GM21526 (cell line): ENCODE results near the gene CDC42EP5.
"Not testable (repeated sequence)": the region's sequence is repeated elsewhere in the genome, so short reads cannot be mapped to it uniquely, and the experiment has no call there.

Source experiments
- ATAC-seq: cut with Tn5 transposase; IDR thresholded peaks from one replicate; pipeline ENCODE4 v1.9.1; 2021; ENCODE audit warnings: moderate library complexity; ENCODE audit not compliant: unreplicated experiment, low FRiP score

CDC42EP5 gene

DNA sequence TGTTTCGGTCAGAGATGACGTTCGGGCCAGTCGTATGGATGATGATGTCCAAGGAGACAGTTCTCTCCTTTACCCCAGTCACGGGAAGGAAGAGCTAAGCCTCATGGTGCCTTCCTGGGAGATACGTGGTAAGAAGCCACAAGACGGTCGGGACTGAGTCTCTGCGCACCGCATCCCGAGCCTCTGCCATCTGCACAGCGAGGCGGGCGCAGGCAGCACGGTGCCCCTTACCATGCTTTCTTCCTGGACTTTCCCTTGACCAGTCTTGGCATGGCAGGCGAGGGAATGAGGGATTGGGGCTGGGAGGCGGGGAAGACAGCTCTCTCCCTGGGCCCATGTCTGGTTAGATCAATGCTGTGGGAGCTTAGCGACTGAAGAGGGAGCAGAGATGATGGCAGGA is 19.5 kb upstream of the CDC42EP5 start:
- ATAC-seq, result no peak

DNA sequence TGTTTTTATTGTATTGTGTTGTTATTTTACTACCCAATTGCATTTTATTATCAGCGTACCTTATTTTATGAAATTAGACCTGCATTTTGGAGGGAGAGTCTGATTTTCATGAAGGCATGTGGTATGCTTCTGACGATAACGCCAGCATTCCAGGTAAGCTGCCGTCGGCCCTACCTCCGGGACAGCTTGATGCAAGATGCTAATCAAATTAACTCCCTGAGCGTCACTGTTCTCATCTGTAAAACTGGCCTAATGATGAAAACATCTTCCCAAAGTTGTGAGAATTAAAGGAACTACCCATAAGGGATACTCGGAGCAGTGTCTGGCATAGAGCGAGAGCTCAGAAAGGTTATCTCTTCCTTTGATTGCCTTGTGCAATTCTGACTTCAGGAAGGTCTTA is 16.7 kb upstream of the CDC42EP5 start:
- no peak for ATAC-seq

DNA sequence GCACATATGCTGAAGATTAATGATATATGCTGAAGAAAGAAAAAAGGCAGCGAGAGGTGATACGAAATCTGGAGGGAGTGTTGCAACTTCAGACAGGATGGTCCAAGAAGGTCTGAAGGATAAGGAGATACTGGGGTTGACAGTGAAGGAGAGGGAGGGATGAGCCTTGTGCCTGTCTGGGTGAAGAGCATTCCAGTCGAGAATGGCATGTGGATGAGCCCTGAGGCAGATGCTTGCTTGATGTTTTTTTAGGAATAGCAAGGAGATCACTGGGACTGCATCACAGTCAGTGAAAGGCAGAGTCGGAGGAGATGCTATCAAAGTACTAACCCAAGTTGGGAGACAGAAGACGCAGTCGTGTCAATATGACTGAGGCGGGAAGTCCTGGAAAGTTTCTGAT is 16.2 kb upstream of the CDC42EP5 start:
- no peak for ATAC-seq

DNA sequence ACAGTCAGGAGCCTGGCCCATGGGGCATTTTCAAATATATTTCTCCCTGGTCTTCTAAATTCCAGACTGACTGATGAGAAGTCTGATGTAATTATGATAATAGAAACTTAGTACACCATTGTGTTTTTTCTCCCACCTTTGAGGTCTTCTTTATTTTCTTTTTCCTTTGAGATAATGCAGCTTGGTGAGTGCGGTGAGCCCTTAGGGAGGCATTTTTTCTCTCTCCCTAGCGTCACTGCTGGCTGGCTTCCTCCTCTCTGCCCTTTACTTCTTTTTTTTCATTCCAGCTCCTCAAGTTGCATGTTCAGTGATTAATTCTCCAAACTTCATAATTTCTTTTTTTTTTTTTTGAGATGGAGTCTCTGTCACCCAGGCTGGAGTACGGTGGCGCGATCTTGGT is 12.8 kb upstream of the CDC42EP5 start:
- ATAC-seq, result no peak

DNA sequence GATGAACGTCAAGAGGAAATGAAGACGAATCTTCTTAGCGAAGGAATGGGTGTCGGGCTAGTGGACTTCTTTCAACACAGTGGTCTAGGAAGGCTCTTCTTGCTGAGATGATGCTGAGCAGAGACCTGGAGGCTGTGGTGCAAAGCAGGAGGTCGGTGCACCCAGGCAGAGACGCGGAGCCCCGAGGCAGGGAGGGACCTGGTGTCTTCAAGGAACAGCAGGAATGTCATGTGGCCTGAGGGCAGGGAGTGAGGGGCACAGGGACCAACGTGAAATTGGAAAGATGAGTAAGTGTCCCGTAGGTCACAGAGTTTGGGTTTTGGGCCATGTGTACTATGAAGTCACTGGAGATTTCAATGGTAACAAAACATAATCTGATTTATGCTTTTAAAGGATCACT is 11.4 kb upstream of the CDC42EP5 start:
- no peak for ATAC-seq

DNA sequence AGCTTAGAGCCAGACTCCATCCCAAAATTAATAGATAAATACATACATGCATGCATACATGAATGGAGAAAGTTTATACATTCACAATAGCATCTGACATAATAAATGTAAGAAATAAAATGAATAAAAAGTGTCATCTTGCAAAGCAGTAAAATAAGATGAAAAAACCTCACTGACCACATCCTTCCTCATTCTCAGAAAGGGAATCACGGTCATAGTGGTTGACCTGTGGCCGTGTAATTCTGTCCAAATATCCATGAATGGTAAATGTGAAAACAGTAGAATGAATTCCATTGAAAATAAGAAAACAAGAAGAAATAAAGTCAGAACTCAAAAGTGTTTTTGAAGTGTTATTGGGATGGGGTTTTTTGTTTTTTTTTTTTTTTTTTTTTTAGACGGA is 9.8 kb upstream of the CDC42EP5 start:
- no peak for ATAC-seq

DNA sequence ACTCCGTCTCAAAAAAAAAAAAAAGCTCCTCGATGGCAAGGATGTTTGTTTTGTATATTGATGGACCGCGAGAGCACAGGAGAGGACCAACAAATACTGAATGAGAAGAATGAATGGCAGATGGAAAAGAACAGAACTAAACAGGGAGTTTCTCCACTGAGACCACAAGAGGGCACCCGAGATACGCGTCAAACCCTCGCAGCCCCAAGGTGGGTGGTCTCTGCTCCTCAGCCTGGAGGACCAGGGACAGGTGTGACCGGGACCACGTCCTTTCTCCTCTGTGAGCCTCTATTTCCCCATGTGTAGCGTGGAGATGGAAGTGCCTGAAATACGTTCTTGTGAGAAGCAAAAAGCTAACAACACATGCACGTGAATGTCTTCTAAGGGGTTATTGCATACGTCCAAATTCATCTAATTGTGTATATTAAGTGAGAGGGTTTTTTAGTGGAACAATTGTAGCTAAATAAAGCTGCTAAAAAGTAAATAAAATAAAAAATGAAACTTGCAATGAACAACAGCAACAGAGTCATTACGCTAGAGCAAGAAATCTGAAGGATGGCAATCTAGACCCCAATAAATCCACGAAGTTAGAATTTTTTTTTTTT is 8.3 kb upstream of the CDC42EP5 start:
- no peak for ATAC-seq

DNA sequence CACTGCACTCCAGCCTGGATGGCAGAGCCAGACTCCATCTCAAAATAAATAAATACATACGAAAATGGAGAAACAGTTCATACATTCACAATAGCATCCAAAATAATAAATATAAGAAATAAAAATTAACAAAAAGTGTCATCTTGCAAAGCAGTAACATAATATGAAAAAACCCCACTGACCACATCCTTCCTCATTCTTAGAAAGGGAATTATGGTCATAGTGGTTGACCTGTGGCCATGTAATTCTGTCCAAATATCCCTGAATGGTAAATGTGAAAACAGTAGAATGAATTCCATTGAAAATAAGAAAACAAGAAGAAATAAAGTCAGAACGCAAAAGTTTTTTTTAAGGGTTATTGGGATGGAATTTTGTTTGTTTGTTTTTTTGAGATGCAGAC is 7.0 kb upstream of the CDC42EP5 start:
- no peak for ATAC-seq

DNA sequence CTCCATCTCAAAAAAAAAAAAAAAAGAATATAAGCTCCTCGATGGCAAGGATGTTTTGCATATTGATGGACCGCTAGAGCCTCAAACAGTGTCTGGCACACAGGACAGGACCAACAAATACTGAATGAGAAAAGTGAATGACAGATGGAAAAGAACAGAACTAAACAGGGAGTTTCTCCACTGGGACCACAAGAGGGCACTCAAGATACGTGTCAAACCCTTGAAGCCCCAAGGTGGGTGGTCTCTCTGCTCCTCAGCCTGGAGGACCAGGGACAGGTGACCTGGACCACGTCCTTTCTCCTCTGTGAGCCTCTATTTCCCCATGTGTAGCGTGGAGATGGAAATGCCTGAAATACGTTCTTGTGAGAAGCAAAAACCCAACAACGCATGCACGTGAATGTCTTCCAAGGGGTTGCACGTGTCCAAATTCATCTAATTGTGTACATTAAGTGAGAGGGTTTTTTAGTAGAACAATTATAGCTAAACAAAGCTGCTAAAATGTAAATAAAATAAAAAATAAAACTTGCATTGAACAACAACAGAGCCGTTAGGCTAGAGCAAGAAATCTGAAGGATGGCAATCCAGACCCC is 5.7 kb upstream of the CDC42EP5 start:
- no peak for ATAC-seq

DNA sequence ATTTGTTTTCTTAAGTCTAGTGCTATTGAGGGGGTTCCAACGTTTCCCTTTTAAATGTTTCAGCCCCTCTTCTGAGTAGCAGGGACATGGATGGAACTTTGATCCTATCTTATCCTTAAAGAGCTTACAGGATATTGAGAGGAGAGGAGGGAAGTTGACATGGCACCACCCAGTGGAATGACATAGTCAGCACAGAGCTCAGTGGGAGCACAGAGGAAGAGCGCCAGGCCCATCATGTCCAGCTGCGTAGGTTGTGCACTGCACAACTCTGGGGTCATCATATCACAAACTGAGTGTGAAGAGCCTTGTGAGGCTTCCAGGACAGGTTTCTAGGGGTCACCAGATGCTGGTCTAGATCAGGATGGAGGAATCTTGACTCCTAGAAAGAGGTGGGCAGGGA is 4.6 kb upstream of the CDC42EP5 start:
- ATAC-seq, result no peak

DNA sequence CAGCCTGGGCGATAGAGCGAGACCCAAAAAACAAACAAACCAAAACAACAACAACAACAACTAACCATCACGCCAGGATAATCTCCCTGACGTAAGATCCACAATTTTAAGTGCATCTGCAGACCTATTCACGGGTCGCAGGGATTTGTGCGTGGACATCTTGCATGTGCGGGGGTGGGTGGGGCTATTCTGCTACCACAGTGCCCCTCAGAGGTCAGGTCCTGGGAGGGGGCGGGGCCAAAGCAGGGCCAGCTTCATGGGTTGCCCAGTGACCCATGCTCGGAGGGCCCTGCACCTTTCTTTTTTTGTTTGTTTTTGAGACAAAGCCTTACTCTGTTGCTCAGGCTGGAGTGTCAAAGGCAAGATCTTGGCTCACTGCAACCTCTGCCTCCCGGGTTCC is 2.6 kb upstream of the CDC42EP5 start:
- no peak for ATAC-seq

DNA sequence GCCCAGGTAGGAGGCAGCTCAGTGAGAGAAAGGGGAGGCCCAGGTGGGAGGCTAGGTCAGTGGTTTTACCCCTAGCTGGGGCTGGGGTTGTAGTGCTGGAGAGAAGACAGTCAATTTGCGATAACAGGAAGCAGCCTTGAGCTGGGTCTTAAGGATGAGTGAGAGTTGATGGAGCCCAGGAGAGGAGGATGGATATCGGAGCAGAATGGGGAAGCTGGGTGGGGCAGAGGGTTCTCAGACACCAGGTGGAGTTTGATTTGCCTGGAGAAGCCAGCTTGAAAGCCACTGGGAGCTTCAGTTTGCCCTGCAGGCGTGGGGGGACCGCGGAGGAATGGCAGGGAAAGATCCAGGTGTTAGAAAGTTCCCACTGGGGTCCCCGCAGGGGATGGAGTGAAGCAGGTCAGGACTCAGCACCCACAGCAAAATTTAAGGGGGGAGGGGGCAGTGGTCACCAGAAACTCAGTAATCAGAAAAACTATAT is 836 bp upstream of the CDC42EP5 start:
- no peak for ATAC-seq

DNA sequence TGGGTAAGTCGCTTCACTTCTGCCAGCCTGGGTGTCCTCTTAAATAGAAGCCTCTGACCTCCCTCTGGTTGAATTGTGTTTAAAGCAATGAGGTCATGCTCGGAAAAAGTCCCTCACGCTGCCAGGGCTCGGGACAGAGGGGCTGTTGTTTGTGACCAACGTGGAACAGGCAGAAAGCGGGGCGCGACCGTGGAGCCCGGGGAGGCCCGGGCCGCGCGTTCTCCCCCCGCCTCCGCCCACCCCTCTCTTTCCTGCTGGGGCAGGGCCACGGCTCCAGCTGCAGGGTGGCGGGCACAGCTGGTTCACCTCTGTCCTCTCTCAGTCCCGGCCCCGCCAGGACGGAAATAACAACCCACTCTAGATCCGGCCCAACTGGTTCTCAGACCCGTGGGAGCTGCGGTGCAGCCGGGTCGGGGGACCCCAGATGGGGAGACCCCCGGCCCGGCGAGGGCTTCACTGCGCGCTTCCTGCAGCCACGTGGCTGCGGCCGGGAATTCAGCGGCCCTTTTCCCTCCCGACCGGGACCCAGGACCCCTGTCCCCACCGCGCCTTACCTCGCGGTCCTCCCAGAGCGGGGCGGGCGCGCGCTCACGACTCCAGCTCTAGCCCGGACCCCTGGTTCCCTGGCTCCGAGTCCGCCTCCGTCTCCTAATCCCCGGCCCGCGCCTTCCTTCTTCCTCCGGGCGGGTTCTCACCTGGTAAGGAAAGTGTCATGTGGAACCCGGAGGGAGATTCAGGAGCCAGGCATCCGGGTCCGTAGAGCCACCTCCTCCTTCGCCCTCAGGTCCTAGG is 1.9 kb downstream of the CDC42EP5 start:
- no peak for ATAC-seq

DNA sequence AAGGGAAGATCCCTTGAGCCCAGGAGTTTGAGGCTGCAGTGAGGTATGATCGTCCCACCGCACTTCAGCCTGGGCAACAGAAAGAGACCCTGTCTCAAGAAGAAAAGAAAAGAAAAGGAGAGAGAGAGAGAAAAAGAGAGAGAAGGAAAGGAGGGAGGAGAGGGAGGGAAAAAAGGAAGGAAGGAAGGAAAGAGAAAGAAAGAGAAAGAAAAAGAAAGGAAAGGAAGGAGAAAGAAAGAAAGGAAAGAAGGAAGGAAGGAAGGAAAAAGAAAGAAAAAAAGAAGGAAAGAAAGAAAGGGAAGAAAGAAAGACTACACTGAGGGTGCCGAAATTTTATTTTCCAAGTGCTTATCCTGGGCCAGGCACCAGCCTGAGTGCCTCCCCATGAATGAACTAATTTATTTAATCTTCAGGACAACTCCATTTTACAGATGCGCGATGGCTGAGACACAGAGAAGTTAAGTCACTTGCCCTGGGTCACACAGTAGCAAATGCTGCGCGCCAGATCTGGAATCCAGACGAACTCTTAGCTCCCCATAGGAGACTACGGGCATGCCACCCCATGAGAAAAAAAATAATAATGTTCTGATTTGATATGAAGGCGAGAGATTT is 2.7 kb downstream of the CDC42EP5 start:
- ATAC-seq, result no peak

DNA sequence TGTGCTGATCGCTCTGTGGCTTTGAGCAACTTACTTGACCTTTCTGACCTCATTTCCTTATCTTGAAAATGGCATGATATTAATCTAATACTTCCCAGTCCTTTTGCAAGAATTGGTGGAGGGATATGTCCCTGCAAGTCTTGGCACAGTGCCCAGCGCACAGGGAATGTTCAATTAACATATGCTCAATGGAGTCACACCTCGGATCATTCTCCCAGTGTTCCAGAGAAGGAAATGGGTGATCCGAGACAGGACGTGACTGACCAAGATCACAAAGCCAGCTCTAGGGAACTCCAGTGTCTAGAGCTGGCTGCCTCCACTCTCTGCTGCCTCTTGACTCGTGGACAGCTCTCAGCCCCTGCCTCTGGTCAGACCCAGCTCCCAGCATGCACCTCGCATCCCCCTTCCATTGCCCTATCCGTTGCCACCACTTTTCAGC is 3.6 kb downstream of the CDC42EP5 start:
- no peak for ATAC-seq

DNA sequence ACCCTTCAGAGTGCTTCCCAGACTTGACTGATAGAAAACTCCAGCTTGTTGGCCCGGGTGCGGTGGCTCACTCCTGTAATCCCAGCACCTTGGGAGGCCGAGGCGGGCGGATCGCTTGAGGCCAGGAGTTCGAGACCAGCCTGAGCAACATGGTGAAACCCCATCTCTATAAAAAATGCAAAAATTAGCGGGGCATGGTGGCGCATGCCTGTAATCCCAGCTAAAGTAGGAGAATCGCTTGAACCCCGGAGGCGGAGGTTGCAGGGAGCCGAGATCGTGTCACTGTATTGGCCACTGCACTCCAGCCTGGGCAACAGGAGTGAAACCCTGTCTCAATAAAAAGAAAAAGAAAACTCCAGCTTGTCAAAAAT is 7.0 kb downstream of the CDC42EP5 start:
- ATAC-seq, result not testable (repeated sequence)

DNA sequence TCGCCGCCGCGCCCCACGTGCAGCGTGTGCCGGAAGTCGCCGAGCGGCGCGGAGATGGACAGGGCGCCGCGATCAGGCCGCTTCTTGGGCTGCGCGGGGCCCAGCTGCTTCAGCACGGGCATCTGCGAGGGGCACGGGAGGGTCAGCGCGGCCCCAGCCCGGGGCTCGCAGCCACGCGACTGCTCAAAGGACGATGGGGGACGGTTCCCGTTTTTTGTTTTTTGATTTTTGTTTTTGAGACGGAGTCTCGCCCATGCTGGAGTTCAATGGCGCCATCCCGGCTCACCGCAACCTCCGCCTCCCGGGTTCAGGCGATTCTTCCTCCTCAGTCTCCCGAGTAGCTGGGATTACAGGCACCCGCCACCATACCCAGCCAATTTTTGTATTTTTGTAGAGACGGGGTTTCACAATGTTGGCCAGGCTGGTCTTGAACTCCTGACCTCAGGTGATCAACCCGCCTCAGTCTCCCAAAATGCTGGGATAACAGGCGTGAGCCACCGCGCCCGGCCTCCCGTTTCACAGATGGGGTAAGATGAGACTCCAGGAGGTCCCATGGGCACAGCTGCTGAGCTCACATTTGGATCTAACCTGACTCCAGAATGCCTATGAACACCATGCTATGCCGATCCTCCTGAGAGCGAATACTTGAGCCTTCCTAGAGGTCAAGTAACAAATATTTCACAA is 7.5 kb downstream of the CDC42EP5 start:
- no peak for ATAC-seq

DNA sequence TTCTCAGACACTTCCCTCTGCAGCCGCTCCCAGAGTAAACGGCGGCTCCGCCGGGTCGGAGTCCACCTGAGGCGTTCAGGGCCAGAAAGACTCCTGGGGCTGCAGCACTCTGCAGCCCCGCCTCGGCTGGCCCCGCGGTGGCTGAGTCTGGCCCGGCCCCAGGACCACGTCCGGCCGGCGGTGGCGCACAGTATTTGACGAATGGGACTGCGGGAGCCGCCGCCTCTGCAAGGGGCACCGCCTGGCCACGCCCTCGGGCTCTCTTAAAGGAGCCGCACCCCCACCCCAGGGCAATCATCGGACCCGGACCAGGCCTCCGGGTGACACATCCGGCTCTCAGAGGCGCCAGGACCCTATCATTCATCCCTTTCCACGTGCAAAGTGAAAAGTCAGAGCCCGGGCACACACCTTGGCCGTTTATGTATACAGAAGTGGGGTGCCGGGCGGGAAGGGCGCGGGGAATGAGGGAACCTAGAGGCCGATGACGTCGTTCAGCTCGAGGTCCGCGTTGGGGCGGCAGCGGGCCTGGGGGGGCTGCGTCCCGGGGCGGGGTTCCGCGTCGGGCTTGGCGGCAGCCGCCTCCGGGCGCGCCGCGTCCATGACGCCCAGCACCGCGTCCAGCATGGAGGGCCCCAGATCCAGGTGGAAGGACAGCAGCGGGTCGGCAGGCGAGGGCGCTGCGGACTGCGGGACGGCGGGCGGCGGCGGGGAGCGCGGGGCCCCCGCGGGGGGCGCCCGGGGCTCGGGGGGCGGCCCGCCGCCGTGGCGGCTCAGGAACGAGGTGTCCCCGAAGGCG is 8.3 kb downstream of the CDC42EP5 start:
- peak; percentile 36 for ATAC-seq

DNA sequence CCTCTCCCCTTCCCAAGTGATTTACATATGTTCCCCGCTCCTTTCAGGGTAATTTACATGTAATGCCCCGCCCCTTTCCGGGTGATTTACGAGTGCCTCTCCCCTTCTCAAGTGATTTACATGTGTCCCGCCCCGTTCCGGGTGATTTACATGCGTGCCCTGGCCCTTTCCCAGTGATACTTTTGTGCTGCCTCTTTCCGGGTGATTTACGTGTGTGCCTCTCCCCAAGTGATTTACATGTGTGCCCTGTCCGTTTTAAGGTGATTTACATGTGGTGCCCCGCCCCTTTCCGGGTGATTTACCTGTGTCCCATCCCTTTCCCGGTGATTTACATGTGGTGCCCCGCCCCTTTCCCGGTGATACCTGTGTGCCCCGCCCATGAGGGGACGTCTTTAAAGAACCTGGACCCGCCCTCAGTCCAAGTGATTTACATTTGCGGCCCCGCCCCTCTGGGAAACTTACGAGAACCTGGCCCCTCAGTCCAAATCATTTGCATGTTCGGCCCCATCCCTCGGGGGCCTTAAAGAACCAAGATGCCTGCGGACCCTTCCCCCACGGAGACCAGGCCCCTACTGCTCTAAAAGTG is 9.0 kb downstream of the CDC42EP5 start:
- ATAC-seq, result peak; percentile 39
